Keratinocyte (primary cell): Measurements from ENCODE around the gene ZNF583. TPM values are rescaled to one million over a fixed set of nuclear protein-coding genes. Genes with fewer than 3 reads are reported as not detected.

Experiments used
- DNase-seq: peaks from one replicate; pipeline ENCODE4 v3.0.0-alpha.2; 2011; ENCODE audit warnings: low read depth, missing footprints, low spot score
- FAIRE-seq: peaks from 2 replicates; lab custom pipeline; 2011; peaks lifted over from hg19 to GRCh38; lab: Jason Lieb, UNC
- H2AFZ ChIP-seq: 2 replicates; pipeline ENCODE4 v1.6.0; 2012; ENCODE audit warnings: low read length, control low read depth, inconsistent platforms; ENCODE audit not compliant: control insufficient read depth
- H3K27ac ChIP-seq: 2 replicates; pipeline ENCODE4 v1.5.1; 2011; ENCODE audit warnings: low read length; ENCODE audit not compliant: control insufficient read depth, insufficient read depth
- H3K27me3 ChIP-seq: 3 replicates; pipeline ENCODE4 v1.6.0; 2011; ENCODE audit warnings: low read length; ENCODE audit not compliant: control insufficient read depth, insufficient read depth; ENCODE audit errors: extremely low read depth
- H3K36me3 ChIP-seq, 2 experiments: 2 replicates in 1 of 2; 3 replicates in 1 of 2; pipeline ENCODE4 v1.5.1; 2011; ENCODE audit warnings: low read length in 2 of 2, mild to moderate bottlenecking in 1 of 2; ENCODE audit not compliant: control insufficient read depth in 2 of 2, insufficient read depth in 2 of 2; ENCODE audit errors: extremely low read depth in 1 of 2
- H3K4me1 ChIP-seq: 3 replicates; pipeline ENCODE4 v1.5.1; 2011; ENCODE audit warnings: low read length; ENCODE audit not compliant: control insufficient read depth, insufficient read depth; ENCODE audit errors: extremely low read depth
- H3K4me2 ChIP-seq: 3 replicates; pipeline ENCODE4 v1.6.0; 2011; ENCODE audit warnings: low read depth, low read length; ENCODE audit not compliant: control insufficient read depth, insufficient read depth; ENCODE audit errors: extremely low read depth
- H3K4me3 ChIP-seq, 3 experiments: fragments of 200-600 bp in 1 of 3; sonication (generic) in 1 of 3; 2 replicates in 2 of 3; 3 replicates in 1 of 3; pipeline ENCODE4 v1.5.1; 2011 to 2016; ENCODE audit warnings: low read length in 3 of 3, mild to moderate bottlenecking in 3 of 3, control low read depth in 2 of 3, inconsistent platforms in 1 of 3, low read depth in 1 of 3, mixed read lengths in 1 of 3, mixed run types in 1 of 3, moderate library complexity in 1 of 3; ENCODE audit not compliant: control insufficient read depth in 2 of 3, insufficient read depth in 2 of 3; ENCODE audit errors: extremely low read depth in 1 of 3
- H3K79me2 ChIP-seq: 2 replicates; pipeline ENCODE4 v1.6.0; 2012; ENCODE audit warnings: low read length; ENCODE audit not compliant: control insufficient read depth, insufficient read depth
- H3K9ac ChIP-seq: 3 replicates; pipeline ENCODE4 v1.6.0; 2011; ENCODE audit warnings: low read length; ENCODE audit not compliant: control insufficient read depth, insufficient read depth; ENCODE audit errors: extremely low read depth
- H3K9me1 ChIP-seq: 3 replicates; pipeline ENCODE4 v1.6.0; 2011; ENCODE audit warnings: low read length; ENCODE audit not compliant: control insufficient read depth, insufficient read depth; ENCODE audit errors: extremely low read depth
- H3K9me3 ChIP-seq: 2 replicates; pipeline ENCODE4 v1.5.1; 2012; ENCODE audit warnings: low read depth, low read length; ENCODE audit not compliant: control insufficient read depth
- H4K20me1 ChIP-seq: 3 replicates; pipeline ENCODE4 v1.6.0; 2011; ENCODE audit warnings: low read length; ENCODE audit not compliant: control insufficient read depth, insufficient read depth; ENCODE audit errors: extremely low read depth
- CTCF ChIP-seq, 3 experiments: IDR thresholded peaks in 1 of 3; conservative IDR thresholded peaks in 1 of 3; optimal IDR thresholded peaks in 1 of 3; 2 replicates in 2 of 3; 3 replicates in 1 of 3; pipeline versions ENCODE3 to v1.5.1; 2011; ENCODE audit warnings: low read length in 3 of 3, mild to moderate bottlenecking in 3 of 3, moderate library complexity in 2 of 3, control low read depth in 1 of 3, inconsistent platforms in 1 of 3; ENCODE audit not compliant: insufficient read depth in 2 of 3; ENCODE audit errors: extremely low read depth in 1 of 3
- EZH2 ChIP-seq: IDR thresholded peaks from one replicate; pipeline ENCODE4 v1.6.1; 2012; ENCODE audit warnings: inconsistent platforms, mild to moderate bottlenecking, low read length, moderate library complexity
- dilution Hi-C: fragments of 300-500 bp; cut with MboI; formaldehyde crosslinking; loops from one replicate; pipeline ENCODE4 v1.7.0; 2020; ENCODE audit warnings: low sequenced_read_pairs; ENCODE audit not compliant: extremely low pct_ligation_motif_present
- polyA plus RNA-seq, 5 experiments: library from polyadenylated mRNA; depleted of rRNA in 3 of 5; stranded (reverse) in 3 of 5; stranded (forward) in 1 of 5; unstranded in 1 of 5; fragments of >200 nt; gene quantifications; 1 replicate in 1 of 5; 2 replicates in 3 of 5; 3 replicates in 1 of 5; pipeline versions ENCODE4 v1.2.1 to v1.2.3, GENCODE V29; 2011 to 2012; ENCODE audit warnings: missing spikeins in 2 of 5, low read depth in 1 of 5, low replicate concordance in 1 of 5

The ZNF583 gene
- polyA plus RNA-seq, 1 donor (not counting 4 experiments of a cell fraction or from before 2014, with no cell fraction given), result 3.3 TPM

- no peaks in the 10 kb centered on the region for H3K79me2 ChIP-seq
- dilution Hi-C loops, result no loop called here
- no peak overlapping the region for H3K4me2 ChIP-seq
- peaks cover 0 to 5% of the 10 kb centered on the region in 2 experiments for H3K36me3 ChIP-seq
- H4K20me1 ChIP-seq, result no peaks in the 10 kb centered on the region
- no peak overlapping the region for H2AFZ ChIP-seq
- TF ChIP-seq CTCF (optimal IDR thresholded peaks at IDR 0.05 in 1 of 3, IDR thresholded peaks at IDR 0.05 in 1 of 3, conservative IDR thresholded peaks at IDR 0.05 in 1 of 3; ENCODE audit: extremely low read depth in 1 of 3, insufficient read depth in 2 of 3, low read length in 3 of 3) (no peak), EZH2 (no peak)
- no peak overlapping the region for H3K4me3 ChIP-seq
- DNase-seq (peak; percentile 71), FAIRE-seq (peak; percentile 57)
- H3K27ac ChIP-seq, result peak overlapping the region; percentile 22
- H3K4me1 ChIP-seq, result peaks cover 4% of the 10 kb centered on the region
- H3K9me1 ChIP-seq, result no peaks in the 10 kb centered on the region
- H3K9me3 ChIP-seq, result peaks cover 23% of the 10 kb centered on the region
- no peak overlapping the region for H3K9ac ChIP-seq
- H3K27me3 ChIP-seq, result no peaks in the 10 kb centered on the region
Observed at GRCh38 chr19:56383826-56384605, 20.1 kb upstream of the ZNF583 start.

DNA sequence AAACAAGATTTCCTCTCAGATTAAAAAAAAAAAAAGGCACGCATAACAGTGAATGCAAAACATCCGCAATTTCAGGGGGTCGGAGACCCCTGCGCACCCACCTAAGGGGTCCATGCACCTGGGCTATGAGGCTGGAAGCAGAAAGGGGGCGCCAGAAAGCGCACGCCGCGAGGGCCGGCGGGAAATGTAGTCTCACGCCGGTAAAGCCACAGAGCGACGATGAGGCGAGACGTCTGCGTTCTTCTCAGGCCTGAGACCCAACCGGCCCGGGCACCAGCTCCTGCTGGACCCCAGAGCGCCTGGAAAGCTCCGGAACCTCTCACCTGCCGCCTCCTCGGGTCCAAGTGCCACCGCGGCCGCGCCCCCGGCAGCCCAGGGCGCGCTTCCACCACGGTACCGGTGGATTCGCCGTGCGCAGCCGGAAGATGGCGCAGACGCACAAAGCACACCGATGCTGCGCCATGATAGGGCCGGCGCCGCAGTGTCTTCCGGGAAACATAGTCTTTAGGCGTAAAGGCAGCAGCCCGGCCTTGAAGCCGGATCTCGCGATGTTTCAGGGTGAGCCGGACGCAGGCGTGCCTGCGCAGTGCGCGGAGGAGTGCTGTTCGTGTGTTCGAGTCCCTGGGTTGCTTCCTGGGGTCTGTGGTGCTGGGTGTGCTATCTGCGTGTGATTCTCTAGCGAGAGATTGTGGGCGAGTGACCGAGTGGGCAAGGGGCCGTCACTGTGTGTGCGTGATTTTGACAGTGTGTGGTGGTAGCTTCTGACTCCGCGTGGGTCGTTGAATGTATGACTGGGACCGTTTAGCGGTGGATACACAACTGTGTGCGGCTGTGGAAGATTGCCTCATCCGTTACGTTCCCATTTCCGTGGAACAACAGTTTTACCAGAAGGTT, 10.8 kb upstream of the ZNF583 start, which contains the start of gene ZNF582:
ZNF582 (minus strand) TSS at position 416 of the 894 bp plus-strand sequence. CDS start 1,782 bp downstream, outside the sequence.
- dilution Hi-C loops, result no loop called here

More for the DNA sequence above, 10.8 kb upstream of the ZNF583 start, which contains the start of gene ZNF582:
- no peaks in the 10 kb centered on the region for H3K27me3 ChIP-seq
- peaks cover 3% of the 10 kb centered on the region for H3K9me3 ChIP-seq
- DNase-seq (peak; percentile 81), FAIRE-seq (peak; percentile 89)
- no peaks in the 10 kb centered on the region for H3K79me2 ChIP-seq
- peak within 1 kb of the TSS; percentile 74 for H3K4me2 ChIP-seq
- H3K36me3 ChIP-seq, result peaks cover 3 to 15% of the 10 kb centered on the region in 2 experiments
- peak within 1 kb of the TSS; percentile 76 for H3K27ac ChIP-seq
- peak within 1 kb of the TSS; percentile 87 for H3K9ac ChIP-seq
- no peaks in the 10 kb centered on the region for H3K4me1 ChIP-seq
- H4K20me1 ChIP-seq, result no peaks in the 10 kb centered on the region
- no peaks in the 10 kb centered on the region for H3K9me1 ChIP-seq
- TF ChIP-seq EZH2 (no peak), CTCF (optimal IDR thresholded peaks at IDR 0.05 in 1 of 3, IDR thresholded peaks at IDR 0.05 in 1 of 3, conservative IDR thresholded peaks at IDR 0.05 in 1 of 3; ENCODE audit: extremely low read depth in 1 of 3, insufficient read depth in 2 of 3, low read length in 3 of 3) (peak; percentile 77 to 90 (median 83))
- peak within 1 kb of the TSS; percentile 95 for H2AFZ ChIP-seq
- H3K4me3 ChIP-seq, result peak within 1 kb of the TSS; percentile 63 to 78 (median 68)
